HEK293T (cell line): ENCODE data around the gene RPP30.

ENCODE experiments used
- BHLHE40 ChIP-seq: fragments of 450-650 bp; IDR thresholded peaks from 2 replicates; pipeline ENCODE4 v1.6.1; 2016; ENCODE audit warnings: mild to moderate bottlenecking, moderate library complexity, borderline replicate concordance
- FOXK2 ChIP-seq: fragments of 450-650 bp; IDR thresholded peaks from 2 replicates; pipeline ENCODE4 v1.6.1; 2016; ENCODE audit warnings: mild to moderate bottlenecking
- FOXM1 ChIP-seq: fragments of 450-650 bp; IDR thresholded peaks from 2 replicates; pipeline ENCODE4 v1.6.1; 2017; ENCODE audit warnings: mild to moderate bottlenecking, borderline replicate concordance
- HDGF ChIP-seq: fragments of 450-650 bp; IDR thresholded peaks from 2 replicates; pipeline ENCODE4 v1.6.1; 2017; ENCODE audit warnings: antibody characterized with exemption, borderline replicate concordance
- L3MBTL2 ChIP-seq: fragments of 450-650 bp; conservative IDR thresholded peaks from 2 replicates; pipeline ENCODE4 v1.6.1; 2016; ENCODE audit warnings: mild to moderate bottlenecking
- NFRKB ChIP-seq: fragments of 450-650 bp; IDR thresholded peaks from 2 replicates; pipeline ENCODE4 v1.6.1; 2016; ENCODE audit warnings: mild to moderate bottlenecking, moderate library complexity
- SP1 ChIP-seq: fragments of 450-650 bp; IDR thresholded peaks from 2 replicates; pipeline ENCODE4 v1.6.1; 2017
- SUZ12 ChIP-seq: fragments of 450-650 bp; IDR thresholded peaks from 2 replicates; pipeline ENCODE4 v1.6.1; 2016; ENCODE audit warnings: mild to moderate bottlenecking
- ZNF384 ChIP-seq: fragments of 450-650 bp; IDR thresholded peaks from 2 replicates; pipeline ENCODE4 v1.6.1; 2016

- TF ChIP-seq FOXK2 (no peak), SP1 (no peak), FOXM1 (no peak), HDGF (no peak), SUZ12 (no peak), L3MBTL2 (peak; percentile 79), NFRKB (no peak), BHLHE40 (no peak), ZNF384 (no peak)
Observed at GRCh38 chr10:90871766-90872647, at the start of gene RPP30.
